Measurements from ENCODE around the gene FAM168B.

The FAM168B gene

GRCh38 chr2:131011486-131011885 is 81.8 kb downstream of the FAM168B start:
- H2AK5ac ChIP-seq (ENCODE audit: low read length) = no peak overlapping the region
- WGBS (ENCODE audit: extremely low coverage, insufficient coverage, low lambda C conversion rate) = no CpG with 5 or more reads among the region's 7 CpGs
- no peak overlapping the region for H2BK5ac ChIP-seq (ENCODE audit: low read length)

GRCh38 chr2:131010566-131010965 is 82.7 kb downstream of the FAM168B start:
- Histone ChIP-seq H4K8ac (ENCODE audit: low read depth, low read length) (no peak overlapping the region), H3K18ac (ENCODE audit: low read length) (no peak overlapping the region), H3K27me3 (ENCODE audit: insufficient read depth, low read length, poor library complexity) (no peaks in the 10 kb centered on the region), H3K4ac (ENCODE audit: low read depth, low read length) (no peak overlapping the region), H2BK5ac (ENCODE audit: low read length) (no peak overlapping the region), H3K79me1 (ENCODE audit: low read length) (no peaks in the 10 kb centered on the region), H3K9ac (ENCODE audit: low read length) (no peak overlapping the region), H4K5ac (ENCODE audit: low read length) (no peak overlapping the region), H3K36me3 (ENCODE audit: control insufficient read depth, insufficient read depth, low read length) (no peaks in the 10 kb centered on the region), H2AK5ac (ENCODE audit: low read length) (no peak overlapping the region), H3K4me3 (ENCODE audit: low read length) (no peak overlapping the region), H3K56ac (ENCODE audit: low read length) (no peak overlapping the region), H3K4me1 (ENCODE audit: control insufficient read depth, low read depth, low read length) (no peaks in the 10 kb centered on the region), H3K27ac (ENCODE audit: low read depth, low read length) (no peak overlapping the region), H3K4me2 (ENCODE audit: low read length) (no peak overlapping the region), H3K23ac (ENCODE audit: low read length) (no peak overlapping the region), H2BK120ac (ENCODE audit: low read depth, low read length) (no peak overlapping the region), H2BK15ac (replicated peaks; ENCODE audit: low read depth) (no peak overlapping the region), H3K79me2 (ENCODE audit: control insufficient read depth, insufficient read depth, low read length) (no peaks in the 10 kb centered on the region)
- no peak for DNase-seq
- WGBS (ENCODE audit: extremely low coverage, insufficient coverage, low lambda C conversion rate) = no CpG with 5 or more reads among the region's 4 CpGs

More at GRCh38 chr2:131011486-131011885, 81.8 kb downstream of the FAM168B start:
- H3K27me3 ChIP-seq (ENCODE audit: insufficient read depth, low read length, poor library complexity) = no peaks in the 10 kb centered on the region
- H4K8ac ChIP-seq (ENCODE audit: low read depth, low read length) = no peak overlapping the region
- H3K9ac ChIP-seq (ENCODE audit: low read length) = no peak overlapping the region
- peak; percentile 14 for DNase-seq
- no peak overlapping the region for H3K27ac ChIP-seq (ENCODE audit: low read depth, low read length)
- no peaks in the 10 kb centered on the region for H3K79me2 ChIP-seq (ENCODE audit: control insufficient read depth, insufficient read depth, low read length)
- H3K4ac ChIP-seq (ENCODE audit: low read depth, low read length) = no peak overlapping the region
- H2BK15ac ChIP-seq (replicated peaks; ENCODE audit: low read depth) = no peak overlapping the region
- H3K18ac ChIP-seq (ENCODE audit: low read length) = no peak overlapping the region
- no peak overlapping the region for H3K4me2 ChIP-seq (ENCODE audit: low read length)
- H3K23ac ChIP-seq (ENCODE audit: low read length) = no peak overlapping the region
- H3K4me1 ChIP-seq (ENCODE audit: control insufficient read depth, low read depth, low read length) = no peaks in the 10 kb centered on the region
- no peak overlapping the region for H4K5ac ChIP-seq (ENCODE audit: low read length)
- no peak overlapping the region for H3K56ac ChIP-seq (ENCODE audit: low read length)
- no peaks in the 10 kb centered on the region for H3K36me3 ChIP-seq (ENCODE audit: control insufficient read depth, insufficient read depth, low read length)
- H3K79me1 ChIP-seq (ENCODE audit: low read length) = no peaks in the 10 kb centered on the region
- H3K4me3 ChIP-seq (ENCODE audit: low read length) = no peak overlapping the region
- H2BK120ac ChIP-seq (ENCODE audit: low read depth, low read length) = no peak overlapping the region

- no peak overlapping the region for H3K23ac ChIP-seq (ENCODE audit: low read length)
- no peaks in the 10 kb centered on the region for H3K79me2 ChIP-seq (ENCODE audit: control insufficient read depth, insufficient read depth, low read length)
- H4K8ac ChIP-seq (ENCODE audit: low read depth, low read length) = no peak overlapping the region
- H3K18ac ChIP-seq (ENCODE audit: low read length) = no peak overlapping the region
- no peaks in the 10 kb centered on the region for H3K36me3 ChIP-seq (ENCODE audit: control insufficient read depth, insufficient read depth, low read length)
- no peak overlapping the region for H2BK15ac ChIP-seq (replicated peaks; ENCODE audit: low read depth)
- H3K27me3 ChIP-seq (ENCODE audit: insufficient read depth, low read length, poor library complexity) = no peaks in the 10 kb centered on the region
- WGBS (ENCODE audit: extremely low coverage, insufficient coverage, low lambda C conversion rate) = no CpG with 5 or more reads among the region's 6 CpGs
- no peak overlapping the region for H2BK120ac ChIP-seq (ENCODE audit: low read depth, low read length)
- H2AK5ac ChIP-seq (ENCODE audit: low read length) = no peak overlapping the region
- no peak overlapping the region for H3K4me3 ChIP-seq (ENCODE audit: low read length)
- H3K79me1 ChIP-seq (ENCODE audit: low read length) = no peaks in the 10 kb centered on the region
- H4K5ac ChIP-seq (ENCODE audit: low read length) = no peak overlapping the region
- H3K56ac ChIP-seq (ENCODE audit: low read length) = no peak overlapping the region
- no peak for DNase-seq
- H3K27ac ChIP-seq (ENCODE audit: low read depth, low read length) = no peak overlapping the region
- H3K4me2 ChIP-seq (ENCODE audit: low read length) = no peak overlapping the region
- H2BK5ac ChIP-seq (ENCODE audit: low read length) = no peak overlapping the region
- no peak overlapping the region for H3K9ac ChIP-seq (ENCODE audit: low read length)
- no peak overlapping the region for H3K4ac ChIP-seq (ENCODE audit: low read depth, low read length)
- no peaks in the 10 kb centered on the region for H3K4me1 ChIP-seq (ENCODE audit: control insufficient read depth, low read depth, low read length)
These were observed 83.4 kb downstream of the FAM168B start for GRCh38 chr2:131009713-131010475.

- H4K5ac ChIP-seq (ENCODE audit: low read length) = no peak overlapping the region
- no peak overlapping the region for H3K56ac ChIP-seq (ENCODE audit: low read length)
- no peak overlapping the region for H3K18ac ChIP-seq (ENCODE audit: low read length)
- H3K79me2 ChIP-seq (ENCODE audit: control insufficient read depth, insufficient read depth, low read length) = no peaks in the 10 kb centered on the region
- no peak overlapping the region for H3K27ac ChIP-seq (ENCODE audit: low read depth, low read length)
- H3K9ac ChIP-seq (ENCODE audit: low read length) = no peak overlapping the region
- H2BK5ac ChIP-seq (ENCODE audit: low read length) = no peak overlapping the region
- no peak overlapping the region for H2BK120ac ChIP-seq (ENCODE audit: low read depth, low read length)
- DNase-seq = no peak
- H3K4ac ChIP-seq (ENCODE audit: low read depth, low read length) = no peak overlapping the region
- H3K79me1 ChIP-seq (ENCODE audit: low read length) = no peaks in the 10 kb centered on the region
- WGBS (ENCODE audit: extremely low coverage, insufficient coverage, low lambda C conversion rate) = no CpG with 5 or more reads among the region's 1 CpG
- no peaks in the 10 kb centered on the region for H3K36me3 ChIP-seq (ENCODE audit: control insufficient read depth, insufficient read depth, low read length)
- H3K4me2 ChIP-seq (ENCODE audit: low read length) = no peak overlapping the region
- no peak overlapping the region for H3K4me3 ChIP-seq (ENCODE audit: low read length)
- H3K4me1 ChIP-seq (ENCODE audit: control insufficient read depth, low read depth, low read length) = no peaks in the 10 kb centered on the region
- H4K8ac ChIP-seq (ENCODE audit: low read depth, low read length) = no peak overlapping the region
- no peak overlapping the region for H2AK5ac ChIP-seq (ENCODE audit: low read length)
- no peaks in the 10 kb centered on the region for H3K27me3 ChIP-seq (ENCODE audit: insufficient read depth, low read length, poor library complexity)
- H2BK15ac ChIP-seq (replicated peaks; ENCODE audit: low read depth) = no peak overlapping the region
- H3K23ac ChIP-seq (ENCODE audit: low read length) = no peak overlapping the region
These were observed 84.3 kb downstream of the FAM168B start for GRCh38 chr2:131008967-131009366.

GRCh38 chr2:131006561-131006960 is 86.7 kb downstream of the FAM168B start:
- no peak overlapping the region for H3K27ac ChIP-seq (ENCODE audit: low read depth, low read length)
- no peaks in the 10 kb centered on the region for H3K36me3 ChIP-seq (ENCODE audit: control insufficient read depth, insufficient read depth, low read length)
- no CpG with 5 or more reads among the region's 2 CpGs for WGBS (ENCODE audit: extremely low coverage, insufficient coverage, low lambda C conversion rate)

More at GRCh38 chr2:131006561-131006960, 86.7 kb downstream of the FAM168B start:
- Histone ChIP-seq H3K4me3 (ENCODE audit: low read length) (no peak overlapping the region), H3K18ac (ENCODE audit: low read length) (no peak overlapping the region), H3K56ac (ENCODE audit: low read length) (no peak overlapping the region), H3K4ac (ENCODE audit: low read depth, low read length) (no peak overlapping the region), H3K9ac (ENCODE audit: low read length) (no peak overlapping the region), H2AK5ac (ENCODE audit: low read length) (no peak overlapping the region), H3K79me2 (ENCODE audit: control insufficient read depth, insufficient read depth, low read length) (no peaks in the 10 kb centered on the region), H3K27me3 (ENCODE audit: insufficient read depth, low read length, poor library complexity) (no peaks in the 10 kb centered on the region), H3K79me1 (ENCODE audit: low read length) (no peaks in the 10 kb centered on the region), H2BK5ac (ENCODE audit: low read length) (no peak overlapping the region), H3K4me2 (ENCODE audit: low read length) (no peak overlapping the region), H3K4me1 (ENCODE audit: control insufficient read depth, low read depth, low read length) (no peaks in the 10 kb centered on the region), H2BK120ac (ENCODE audit: low read depth, low read length) (no peak overlapping the region), H4K5ac (ENCODE audit: low read length) (no peak overlapping the region), H3K23ac (ENCODE audit: low read length) (no peak overlapping the region), H2BK15ac (replicated peaks; ENCODE audit: low read depth) (no peak overlapping the region), H4K8ac (ENCODE audit: low read depth, low read length) (no peak overlapping the region)
- no peak for DNase-seq

All from mesendoderm (in vitro differentiated cells).